Astrocyte of the cerebellum (primary cell): ENCODE results near the gene DPYSL4.

ENCODE experiments used
- DNase-seq: peaks from one replicate; pipeline ENCODE4 v3.0.0-alpha.2; 2011; ENCODE audit warnings: low read depth
- H3K4me3 ChIP-seq: 2 replicates; pipeline ENCODE4 v1.5.1; 2011; ENCODE audit warnings: mild to moderate bottlenecking, low read depth, low read length, moderate library complexity
- in situ Hi-C: cut with HindIII; loops from 2 replicates; pipeline ENCODE4 v1.10.0; 2017; ENCODE audit warnings: low sequenced_read_pairs
- TF ChIP-seq, protein P1 (sequence below): IDR thresholded peaks from 2 replicates; pipeline ENCODE4 v1.5.1; 2012; ENCODE audit warnings: low read length, low read depth, moderate library complexity, mild to moderate bottlenecking; ENCODE audit errors: missing control alignments

Gene DPYSL4

GRCh38 chr10:132163826-132164515 lies 22.8 kb upstream of the DPYSL4 start:
- TF ChIP-seq, protein P1, sequence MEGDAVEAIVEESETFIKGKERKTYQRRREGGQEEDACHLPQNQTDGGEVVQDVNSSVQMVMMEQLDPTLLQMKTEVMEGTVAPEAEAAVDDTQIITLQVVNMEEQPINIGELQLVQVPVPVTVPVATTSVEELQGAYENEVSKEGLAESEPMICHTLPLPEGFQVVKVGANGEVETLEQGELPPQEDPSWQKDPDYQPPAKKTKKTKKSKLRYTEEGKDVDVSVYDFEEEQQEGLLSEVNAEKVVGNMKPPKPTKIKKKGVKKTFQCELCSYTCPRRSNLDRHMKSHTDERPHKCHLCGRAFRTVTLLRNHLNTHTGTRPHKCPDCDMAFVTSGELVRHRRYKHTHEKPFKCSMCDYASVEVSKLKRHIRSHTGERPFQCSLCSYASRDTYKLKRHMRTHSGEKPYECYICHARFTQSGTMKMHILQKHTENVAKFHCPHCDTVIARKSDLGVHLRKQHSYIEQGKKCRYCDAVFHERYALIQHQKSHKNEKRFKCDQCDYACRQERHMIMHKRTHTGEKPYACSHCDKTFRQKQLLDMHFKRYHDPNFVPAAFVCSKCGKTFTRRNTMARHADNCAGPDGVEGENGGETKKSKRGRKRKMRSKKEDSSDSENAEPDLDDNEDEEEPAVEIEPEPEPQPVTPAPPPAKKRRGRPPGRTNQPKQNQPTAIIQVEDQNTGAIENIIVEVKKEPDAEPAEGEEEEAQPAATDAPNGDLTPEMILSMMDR, result no peak
- no peak for DNase-seq
- no peak overlapping the region for H3K4me3 ChIP-seq
- in situ Hi-C loops, result no loop called here

- TF ChIP-seq, protein P1, result no peak
- in situ Hi-C loops, result no loop called here
- no peak for DNase-seq
- no peak overlapping the region for H3K4me3 ChIP-seq
Measured at GRCh38 chr10:132164761-132165278, 21.9 kb upstream of the DPYSL4 start.

DNA sequence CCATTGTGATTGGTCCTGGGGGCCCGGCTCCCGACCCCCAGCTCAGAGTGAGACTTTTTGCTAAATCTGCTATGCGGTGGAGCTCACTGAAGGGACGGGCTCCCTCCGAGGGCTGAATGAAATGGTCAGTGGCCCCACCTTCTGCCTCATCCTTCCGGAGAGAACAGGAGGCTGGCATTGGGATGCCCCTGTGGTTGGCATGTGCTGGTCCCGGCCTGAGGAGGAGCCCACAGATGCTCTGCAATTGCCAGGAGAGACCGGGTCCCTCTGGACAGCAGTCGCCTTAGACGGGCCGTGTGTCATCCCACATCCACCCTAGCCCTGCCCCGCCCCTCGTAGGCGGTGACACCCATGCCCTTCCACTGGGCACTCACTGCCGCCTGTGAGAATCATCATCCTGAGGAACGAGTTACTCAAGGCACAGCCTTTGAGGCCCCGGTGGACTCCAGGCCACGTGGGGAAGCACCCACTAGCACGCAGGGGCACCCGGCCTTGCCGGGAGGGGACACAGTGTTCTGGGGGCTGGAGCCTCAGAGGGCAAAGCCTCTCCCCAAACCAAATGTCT lies 21.2 kb upstream of the DPYSL4 start:
- TF ChIP-seq, protein P1, result no peak
- no peak for DNase-seq
- H3K4me3 ChIP-seq, result no peak overlapping the region
- in situ Hi-C loops, result no loop called here

DNA sequence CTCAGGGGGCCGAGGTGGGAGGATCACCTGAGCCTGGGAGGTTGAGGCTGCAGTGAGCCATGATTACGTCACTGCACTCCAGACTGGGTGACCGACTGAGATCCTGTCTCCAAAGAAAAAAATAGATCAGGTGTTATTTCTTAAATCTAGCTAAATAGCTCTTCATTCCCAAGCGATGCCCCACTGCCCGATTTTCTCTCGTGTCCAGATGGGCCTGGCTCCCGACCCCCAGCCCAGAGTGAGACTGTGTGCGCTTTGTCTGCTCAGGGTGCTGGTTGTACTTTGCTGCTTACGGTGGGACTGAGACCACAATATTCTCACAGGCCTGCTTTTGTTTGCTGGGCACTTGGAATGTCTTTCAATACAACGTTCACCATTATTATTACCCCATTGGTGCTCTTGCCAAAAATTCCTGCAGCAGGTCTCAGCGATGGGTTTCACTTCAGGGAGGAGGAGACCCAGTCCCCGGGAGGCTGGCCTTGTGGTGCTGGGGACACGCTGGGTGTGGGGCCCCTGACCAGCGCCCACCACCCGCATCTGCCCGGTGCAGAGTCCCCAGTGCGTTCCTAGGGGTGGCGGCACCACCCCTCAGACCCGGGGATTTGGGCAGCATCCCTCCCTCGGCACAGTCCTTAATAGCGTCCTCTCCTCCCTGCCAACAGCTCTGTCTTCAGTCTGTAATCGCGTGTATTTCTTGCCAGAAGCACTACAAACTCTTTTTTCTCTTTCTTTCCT lies 20.4 kb upstream of the DPYSL4 start:
- TF ChIP-seq, protein P1, result no peak
- in situ Hi-C loops, result no loop called here
- H3K4me3 ChIP-seq, result no peak overlapping the region
- no peak for DNase-seq

GRCh38 chr10:132167041-132167674 lies 19.6 kb upstream of the DPYSL4 start:
- in situ Hi-C loops, result no loop called here
- H3K4me3 ChIP-seq, result no peak overlapping the region
- TF ChIP-seq, protein P1, result no peak
- DNase-seq, result no peak

DNA sequence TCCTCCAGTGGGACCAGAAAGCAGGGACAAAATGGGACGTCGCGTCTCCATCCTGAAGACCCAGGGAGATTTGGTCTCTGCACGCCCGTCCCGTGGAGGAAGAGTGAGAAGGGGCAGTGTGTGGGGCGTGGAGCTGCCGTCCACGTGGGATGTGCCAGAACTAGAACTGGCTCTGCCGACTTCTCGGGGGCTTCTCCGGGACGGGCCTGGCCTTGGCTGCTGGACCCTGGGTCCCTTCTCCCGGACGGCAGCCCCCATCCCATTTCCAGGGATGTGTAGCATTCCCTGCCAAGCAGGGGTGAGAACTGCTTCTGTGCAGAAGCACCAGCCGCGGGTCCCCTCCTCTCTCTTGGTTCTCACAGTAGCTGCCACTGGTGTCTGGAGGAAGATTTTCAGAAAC lies 18.8 kb upstream of the DPYSL4 start:
- in situ Hi-C loops, result no loop called here

More for the DNA sequence above, 18.8 kb upstream of the DPYSL4 start:
- no peak overlapping the region for H3K4me3 ChIP-seq
- DNase-seq, result no peak
- TF ChIP-seq, protein P1, result no peak
